GM21447 (cell line): ENCODE data around the gene ESYT2.
A peak's percentile ranks its signal among the peaks of the same experiment; 100 is the strongest.
"Not testable (repeated sequence)": the region's sequence is repeated elsewhere in the genome, so short reads cannot be mapped to it uniquely, and the experiment has no call there.

Experiments
- ATAC-seq: cut with Tn5 transposase; IDR thresholded peaks from one replicate; pipeline ENCODE4 v1.9.1; 2021; ENCODE audit not compliant: unreplicated experiment

The ESYT2 gene

GRCh38 chr7:158728911-158729645, 100.2 kb downstream of the ESYT2 start:
- no peak for ATAC-seq

- ATAC-seq = no peak
Observed at GRCh38 chr7:158727690-158728089, 101.6 kb downstream of the ESYT2 start.

DNA sequence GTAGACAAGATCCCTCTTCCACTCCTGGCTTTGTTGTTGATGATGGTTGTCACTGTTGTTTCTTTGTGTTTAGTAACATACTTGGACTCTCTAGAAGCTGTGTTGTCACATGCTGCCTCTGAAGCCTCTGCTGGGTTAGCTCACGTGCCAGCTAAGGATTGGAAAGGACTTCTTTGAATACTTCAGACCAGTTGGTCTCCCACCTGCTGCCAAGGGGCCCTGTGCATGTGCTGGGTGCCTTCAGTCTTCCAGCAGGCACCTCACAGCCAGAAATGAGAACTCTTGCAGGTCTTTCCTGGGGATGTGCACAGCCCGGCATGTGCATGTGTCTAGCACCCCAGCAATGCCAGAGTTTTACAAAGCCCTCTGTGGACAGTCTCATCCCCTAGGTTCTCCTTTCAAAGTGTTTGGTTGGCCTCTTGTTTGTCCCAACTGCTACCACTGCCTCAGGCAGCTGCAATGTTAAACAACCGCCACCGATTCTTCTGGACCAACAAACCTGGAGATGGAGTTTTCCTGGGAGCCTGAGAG, 103.0 kb downstream of the ESYT2 start:
- ATAC-seq = no peak

DNA sequence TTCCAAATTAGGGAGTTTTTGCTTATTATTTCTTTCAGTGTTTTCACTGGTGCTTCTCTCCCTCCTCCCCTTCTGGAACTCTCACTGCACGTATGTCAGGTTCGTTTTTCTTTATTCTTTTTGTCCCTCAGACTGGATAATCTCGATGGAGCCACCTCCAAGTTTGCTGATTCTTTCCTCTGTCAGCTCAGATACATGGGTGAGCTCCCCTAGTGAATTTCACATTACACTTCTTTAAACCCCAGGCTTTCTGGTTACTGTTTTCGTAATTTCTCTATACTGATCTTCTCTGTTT, 103.9 kb downstream of the ESYT2 start:
- no peak for ATAC-seq

DNA sequence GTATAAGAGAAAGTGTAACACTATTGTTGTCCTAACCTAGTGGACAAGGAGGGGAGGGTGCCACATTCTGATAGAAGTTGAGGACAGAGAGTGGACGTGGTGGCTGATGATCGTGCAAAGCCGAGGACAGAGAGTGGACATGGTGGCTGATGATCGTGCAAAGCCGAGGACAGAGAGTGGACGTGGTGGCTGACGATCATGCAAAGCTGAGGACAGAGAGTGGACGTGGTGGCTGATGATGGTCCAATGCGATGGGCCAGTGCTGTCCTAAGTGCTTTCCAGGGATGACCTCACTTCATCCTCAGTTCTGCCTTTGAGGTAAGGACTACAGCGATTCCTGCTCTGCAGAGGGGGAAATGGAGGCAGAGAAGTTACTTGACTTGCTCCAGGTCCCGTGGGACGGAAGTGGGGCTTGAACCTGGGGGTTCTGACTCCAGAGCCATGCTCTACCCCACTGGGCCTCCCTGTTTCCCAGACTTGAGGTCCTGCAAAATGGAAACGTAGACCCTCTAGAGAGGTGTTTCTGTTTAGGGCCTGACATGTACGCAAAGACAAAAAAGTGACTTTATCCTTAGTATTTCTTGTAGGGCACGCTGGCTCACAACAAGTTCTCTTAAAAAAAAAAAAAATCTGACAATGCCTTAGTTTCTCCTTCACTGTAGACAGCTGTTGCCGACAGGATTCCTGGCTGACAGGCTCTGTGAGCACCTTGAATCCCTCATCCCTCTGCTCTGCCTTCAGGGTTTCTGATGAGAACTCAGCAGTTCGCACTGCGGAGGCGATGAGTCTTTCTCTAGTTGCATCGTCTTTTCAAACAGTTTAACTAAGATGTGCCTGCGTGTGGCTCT, 104.4 kb downstream of the ESYT2 start:
- ATAC-seq = no peak

- no peak for ATAC-seq
Observed at GRCh38 chr7:158723714-158724385, 105.5 kb downstream of the ESYT2 start.

GRCh38 chr7:158723266-158723665, 106.0 kb downstream of the ESYT2 start:
- ATAC-seq = no peak

- ATAC-seq = no peak
Observed at GRCh38 chr7:158722574-158723237, 106.6 kb downstream of the ESYT2 start.

DNA sequence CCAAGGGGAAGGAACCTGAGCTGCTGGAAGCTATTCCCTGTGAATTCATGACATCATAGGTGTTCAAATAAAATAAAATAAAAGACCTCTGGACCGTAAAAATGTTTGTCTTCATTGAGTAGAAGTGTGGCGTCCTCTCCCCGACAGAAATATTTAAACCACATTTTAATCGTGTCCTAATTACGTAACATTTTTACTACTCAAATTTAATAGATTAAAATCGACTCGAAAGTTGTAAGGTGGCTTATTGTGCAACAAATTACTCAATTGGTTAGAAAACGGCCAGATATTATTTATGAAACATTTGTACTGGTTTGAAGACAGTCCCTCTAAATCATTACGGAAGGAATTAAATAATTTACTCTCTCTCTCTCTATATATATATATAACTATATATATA, 109.2 kb downstream of the ESYT2 start:
- no peak for ATAC-seq

DNA sequence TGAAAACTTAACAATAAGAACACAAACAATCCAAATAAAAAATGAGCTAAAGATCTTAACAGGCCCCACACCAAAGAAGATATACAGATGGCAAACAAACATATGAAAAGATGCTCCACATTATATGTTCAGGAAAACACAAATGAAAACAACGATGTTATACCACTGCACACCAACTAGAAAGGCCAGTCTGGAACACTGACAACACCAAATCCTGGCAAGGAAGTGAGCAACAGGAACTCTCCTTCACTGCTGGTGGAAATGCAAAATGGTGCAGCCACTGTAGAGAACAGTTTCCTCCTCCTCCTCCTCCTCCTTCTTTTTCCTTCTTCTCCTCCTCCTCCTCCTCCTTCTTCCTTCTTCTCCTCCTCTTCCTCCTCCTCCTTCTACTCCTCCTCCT, 112.5 kb downstream of the ESYT2 start:
- no peak for ATAC-seq

DNA sequence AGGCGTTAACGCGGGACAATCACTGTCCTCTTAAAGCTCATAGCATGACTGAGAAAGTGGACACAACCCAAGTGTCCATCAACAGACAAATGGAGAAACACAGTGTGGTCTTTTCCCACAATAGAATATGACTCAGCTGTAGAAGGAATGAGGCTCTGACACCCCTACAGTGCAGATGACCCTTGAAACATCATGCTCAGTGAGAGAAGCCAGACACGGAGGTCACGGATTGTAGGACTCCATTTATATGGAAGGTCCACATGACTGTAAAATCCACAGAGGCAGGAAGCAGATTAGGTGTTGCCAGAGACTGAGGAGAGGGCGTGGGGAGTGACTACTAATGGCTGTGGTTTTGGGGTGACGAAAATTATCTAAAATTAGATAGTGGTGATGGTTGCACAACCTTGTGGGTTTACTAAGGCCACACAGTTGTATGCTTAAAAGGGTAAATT, 118.6 kb downstream of the ESYT2 start:
- ATAC-seq = peak; percentile 50

- no peak for ATAC-seq
Observed at GRCh38 chr7:158707610-158708009, 121.7 kb downstream of the ESYT2 start.

GRCh38 chr7:158706710-158707590, 122.4 kb downstream of the ESYT2 start:
- no peak for ATAC-seq

- ATAC-seq = no peak
Observed at GRCh38 chr7:158706273-158706704, 123.0 kb downstream of the ESYT2 start.

- ATAC-seq = peak; percentile 17
Observed at GRCh38 chr7:158705234-158705850, 124.0 kb downstream of the ESYT2 start.

GRCh38 chr7:158704524-158705233, 124.6 kb downstream of the ESYT2 start, which contains the start of gene NCAPG2:
Gene NCAPG2 (minus strand): TSS chr7:158704804. CDS start chr7:158701899, 2,905 bp downstream.
- ATAC-seq = peak; percentile 94

GRCh38 chr7:158703679-158704523, 125.4 kb downstream of the ESYT2 start:
- ATAC-seq = not testable (repeated sequence)

DNA sequence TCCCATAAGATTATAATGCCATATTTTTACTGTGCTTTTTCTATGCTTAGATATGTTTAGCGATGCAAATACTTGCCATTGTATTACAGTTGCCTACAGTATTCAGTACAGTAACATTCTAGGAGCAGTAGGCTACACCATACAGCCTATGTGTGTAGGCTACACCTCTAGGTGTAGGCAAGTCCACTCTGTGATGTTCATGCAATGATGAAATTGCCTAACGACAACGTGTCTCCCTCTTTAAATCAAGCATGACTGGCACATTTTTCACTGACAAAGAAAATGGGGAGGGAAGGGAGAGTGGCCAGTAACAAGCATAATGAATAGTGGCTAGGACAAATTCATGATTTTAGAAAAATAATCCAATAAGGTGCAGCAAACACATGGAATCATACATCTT, 126.4 kb downstream of the ESYT2 start:
- ATAC-seq = no peak
